ENCODE data around the gene P3H1.
A peak's percentile ranks its signal among the peaks of the same experiment; 100 is the strongest.
"Not testable (repeated sequence)": the region's sequence is repeated elsewhere in the genome, so short reads cannot be mapped to it uniquely, and the experiment has no call there.

The P3H1 gene

GRCh38 chr1:42766741-42767509 is at the start of gene P3H1, which contains the start of gene C1orf50:
Gene P3H1 (minus strand): TSS chr1:42767028. CDS start chr1:42766971, 57 bp downstream.
Gene C1orf50 (plus strand): TSS chr1:42767249. CDS start chr1:42767312, 63 bp downstream.
- DNase-seq, result peak; percentile 83 to 100 (median 99)

GRCh38 chr1:42815941-42816584 is 49.2 kb upstream of the P3H1 start:
- DNase-seq, result peak in 2 of 51 donors; percentile 3 to 67

GRCh38 chr1:42814815-42815214 is 48.0 kb upstream of the P3H1 start:
- not testable (repeated sequence) for DNase-seq

- no peak for DNase-seq
Observed at GRCh38 chr1:42807056-42807668, 40.3 kb upstream of the P3H1 start.

- DNase-seq, result no peak
Observed at GRCh38 chr1:42806593-42806992, 39.8 kb upstream of the P3H1 start.

- DNase-seq, result no peak
Observed at GRCh38 chr1:42806171-42806570, 39.3 kb upstream of the P3H1 start.

GRCh38 chr1:42801832-42802473 is 35.1 kb upstream of the P3H1 start:
- DNase-seq, result no peak

- DNase-seq, result peak in 1 of 51 donors; percentile 8
Observed at GRCh38 chr1:42797979-42798378, 31.2 kb upstream of the P3H1 start.

- DNase-seq, result no peak
Observed at GRCh38 chr1:42797414-42797813, 30.6 kb upstream of the P3H1 start.

- no peak for DNase-seq
Observed at GRCh38 chr1:42793824-42794223, 27.0 kb upstream of the P3H1 start.

- DNase-seq, result no peak
Observed at GRCh38 chr1:42788021-42788420, 21.2 kb upstream of the P3H1 start.

GRCh38 chr1:42786097-42786496 is 19.3 kb upstream of the P3H1 start:
- DNase-seq, result no peak

- peak in 15 of 51 donors; percentile 2 to 42 (median 19) for DNase-seq
Observed at GRCh38 chr1:42784946-42785693, 18.3 kb upstream of the P3H1 start, which contains the start of gene TMEM269. Gene TMEM269 (plus strand): TSS chr1:42784991. CDS start chr1:42789894, 4,903 bp downstream.

GRCh38 chr1:42784547-42784945 is 17.7 kb upstream of the P3H1 start:
- no peak for DNase-seq

- DNase-seq, result no peak
Observed at GRCh38 chr1:42783092-42783491, 16.3 kb upstream of the P3H1 start.

- no peak for DNase-seq
Observed at GRCh38 chr1:42780176-42780575, 13.3 kb upstream of the P3H1 start.

GRCh38 chr1:42779725-42780124 is 12.9 kb upstream of the P3H1 start:
- no peak for DNase-seq

- DNase-seq, result peak in 13 of 51 donors; percentile 2 to 43 (median 25)
Observed at GRCh38 chr1:42777852-42778251, 11.0 kb upstream of the P3H1 start.

GRCh38 chr1:42776502-42776901 is 9.7 kb upstream of the P3H1 start:
- DNase-seq, result no peak

GRCh38 chr1:42774928-42775526 is 8.2 kb upstream of the P3H1 start:
- peak in 1 of 51 donors; percentile 50 for DNase-seq

GRCh38 chr1:42773420-42773819 is 6.6 kb upstream of the P3H1 start:
- DNase-seq, result no peak

Measured in hypothalamus (tissue), 51 donors.